ENCODE results near the gene SIGLEC5. TPM values are rescaled to one million over a fixed set of nuclear protein-coding genes. Genes with fewer than 3 reads are reported as not detected.
A peak's percentile ranks its signal among the peaks of the same experiment; 100 is the strongest.

Gene SIGLEC5
- total and polyA plus RNA-seq, 2 of the 8 experiments (the other 6 are each of a cell fraction or from before 2014, with no cell fraction given), result not detected

DNA sequence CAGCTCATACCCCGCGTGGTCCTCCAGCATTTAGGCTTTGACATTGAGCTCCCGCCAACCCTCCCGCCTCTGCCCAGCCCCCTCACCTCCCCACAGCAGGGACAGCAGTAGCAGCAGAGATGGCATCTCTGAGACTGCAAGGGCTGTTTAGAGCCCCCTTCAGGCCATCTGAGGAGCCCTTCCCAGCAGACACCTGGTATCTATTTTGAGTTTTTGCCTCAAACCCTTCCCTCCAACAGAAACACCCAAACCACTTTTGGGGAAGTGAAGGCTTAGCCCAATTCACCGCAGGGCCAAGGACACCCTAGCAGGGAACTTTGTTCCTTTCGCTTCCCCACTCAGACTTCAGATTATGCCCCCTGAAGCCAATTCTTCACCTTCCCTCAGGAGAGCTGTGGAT lies 65.4 kb downstream of the SIGLEC5 start:
- FAIRE-seq, result no peak

More for the DNA sequence above, 65.4 kb downstream of the SIGLEC5 start:
- Histone ChIP-seq H2BK15ac (ENCODE audit: low read length) (no peak overlapping the region), H3K27me3 (replicated peaks in 1 of 4; ENCODE audit: control insufficient read depth in 3 of 4, extremely low read depth in 1 of 4, insufficient read depth in 3 of 4, low read length in 3 of 4) (no peaks in the 10 kb centered on the region), H3K9ac (replicated peaks in 1 of 4; ENCODE audit: extremely low read depth in 1 of 4, low read depth in 3 of 4, low read length in 3 of 4) (no peak overlapping the region), H2BK12ac (ENCODE audit: low read depth, low read length) (no peak overlapping the region), H4K91ac (replicated peaks; ENCODE audit: insufficient read length, low read length) (no peak overlapping the region), H3K27ac (ENCODE audit: low read depth, low read length) (no peak overlapping the region), H4K8ac (ENCODE audit: extremely low read depth, insufficient read depth, low read length) (no peak overlapping the region), H2BK120ac (replicated peaks; ENCODE audit: low read depth, low read length) (no peak overlapping the region), H3K4ac (replicated peaks; ENCODE audit: insufficient read length, low read depth, low read length) (no peak overlapping the region), H3K79me2 (ENCODE audit: control insufficient read depth in 1 of 2, insufficient read depth in 2 of 2, low read length in 2 of 2) (no peaks in the 10 kb centered on the region), H3K14ac (ENCODE audit: insufficient read length) (no peak overlapping the region), H3K4me3 (ENCODE audit: extremely low read depth in 1 of 4, insufficient read depth in 2 of 4, low read depth in 3 of 4, low read length in 4 of 4) (no peak overlapping the region), H3K36me3 (ENCODE audit: control insufficient read depth in 2 of 4, insufficient read depth in 4 of 4, low read length in 3 of 4) (no peaks in the 10 kb centered on the region), H3K23me2 (ENCODE audit: low read depth, low read length) (no peaks in the 10 kb centered on the region), H3K56ac (replicated peaks; ENCODE audit: insufficient read length, low read depth, low read length) (no peak overlapping the region), H2BK20ac (ENCODE audit: low read length) (no peak overlapping the region), H2AFZ (ENCODE audit: low read length) (no peak overlapping the region), H2AK5ac (ENCODE audit: low read depth, low read length) (no peak overlapping the region), H3K79me1 (ENCODE audit: low read depth, low read length) (no peaks in the 10 kb centered on the region), H2BK5ac (ENCODE audit: low read depth, low read length) (no peak overlapping the region), H3K4me2 (ENCODE audit: insufficient read depth in 1 of 2, low read depth in 2 of 2, low read length in 2 of 2) (no peak overlapping the region), H3K23ac (ENCODE audit: insufficient read length) (no peak overlapping the region), H4K5ac (ENCODE audit: insufficient read length, low read depth, low read length) (no peak overlapping the region), H3K9me3 (ENCODE audit: insufficient read depth in 2 of 2, low read depth in 1 of 2, low read length in 1 of 2) (peaks cover 17 to 21% of the 10 kb centered on the region in 2 experiments; a peak in 3 of 4 replicates), H4K20me1 (replicated peaks in 1 of 2; ENCODE audit: control insufficient read depth in 1 of 2, insufficient read depth in 2 of 2, low read length in 2 of 2) (no peaks in the 10 kb centered on the region), H3K4me1 (replicated peaks in 1 of 4; ENCODE audit: control insufficient read depth in 3 of 4, insufficient read depth in 4 of 4, low read length in 3 of 4) (no peaks in the 10 kb centered on the region), H3K18ac (ENCODE audit: extremely low read depth, low read length) (no peak overlapping the region)
- no peak for DNase-seq (ENCODE audit: low read depth in 1 of 2, low spot score in 2 of 2)
- POLR2A ChIA-PET (ENCODE audit: partially characterized antibody), result no interaction called here
- CTCF ChIA-PET (ENCODE audit: partially characterized antibody), result interaction anchor here (1.2 to 2.3 kb wide), 5 partner anchors 10 to 143 kb away, joined by 3 to 9 read pairs (median 4); no protein-coding TSS in a partner anchor
- 78% methylated on average over 6 of the region's 6 CpGs; no CpG with 5 or more reads in 1 of the 2 experiments for WGBS, 2 experiments (ENCODE audit: extremely low coverage in 1 of 2, insufficient coverage in 1 of 2, insufficient read length in 1 of 2, insufficient replicate concordance in 2 of 2, low coverage in 1 of 2, low lambda C conversion rate in 2 of 2, missing lambda C conversion rate in 1 of 2)
- TF ChIP-seq, protein P1, sequence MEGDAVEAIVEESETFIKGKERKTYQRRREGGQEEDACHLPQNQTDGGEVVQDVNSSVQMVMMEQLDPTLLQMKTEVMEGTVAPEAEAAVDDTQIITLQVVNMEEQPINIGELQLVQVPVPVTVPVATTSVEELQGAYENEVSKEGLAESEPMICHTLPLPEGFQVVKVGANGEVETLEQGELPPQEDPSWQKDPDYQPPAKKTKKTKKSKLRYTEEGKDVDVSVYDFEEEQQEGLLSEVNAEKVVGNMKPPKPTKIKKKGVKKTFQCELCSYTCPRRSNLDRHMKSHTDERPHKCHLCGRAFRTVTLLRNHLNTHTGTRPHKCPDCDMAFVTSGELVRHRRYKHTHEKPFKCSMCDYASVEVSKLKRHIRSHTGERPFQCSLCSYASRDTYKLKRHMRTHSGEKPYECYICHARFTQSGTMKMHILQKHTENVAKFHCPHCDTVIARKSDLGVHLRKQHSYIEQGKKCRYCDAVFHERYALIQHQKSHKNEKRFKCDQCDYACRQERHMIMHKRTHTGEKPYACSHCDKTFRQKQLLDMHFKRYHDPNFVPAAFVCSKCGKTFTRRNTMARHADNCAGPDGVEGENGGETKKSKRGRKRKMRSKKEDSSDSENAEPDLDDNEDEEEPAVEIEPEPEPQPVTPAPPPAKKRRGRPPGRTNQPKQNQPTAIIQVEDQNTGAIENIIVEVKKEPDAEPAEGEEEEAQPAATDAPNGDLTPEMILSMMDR (IDR thresholded peaks at IDR 0.05; ENCODE audit: control extremely low read depth in 1 of 3, insufficient read depth in 1 of 3, low read depth in 1 of 3, low read length in 3 of 3), result peak; percentile 11 to 39 (median 18); a peak in 3 of 4 replicates
- TF ChIP-seq RAD21 (IDR thresholded peaks at IDR 0.05 in 1 of 2, conservative IDR thresholded peaks at IDR 0.05 in 1 of 2; ENCODE audit: low read depth in 2 of 2, low read length in 2 of 2) (peak in 1 of 2 experiments; percentile 9; a peak in 2 of 4 replicates), KDM4A (IDR thresholded peaks at IDR 0.05; ENCODE audit: low read depth, low read length, severe bottlenecking) (no peak), CBX5 (IDR thresholded peaks at IDR 0.05; ENCODE audit: low read depth, low read length) (no peak)
